Thoracic aorta (tissue), 2 donors: ENCODE measurements around the gene PERM1. TPM values are rescaled to one million over a fixed set of nuclear protein-coding genes. Genes with fewer than 3 reads are reported as not detected.

ENCODE experiments used
- ATAC-seq: fragments of 150-250 bp; one replicate; pipeline ENCODE4 v1.8.0; 2017; ENCODE audit warnings: low read depth; ENCODE audit not compliant: insufficient number of reproducible peaks, low FRiP score
- DNase-seq: peaks from one replicate; pipeline ENCODE4 v3.0.0-alpha.2; 2020; ENCODE audit warnings: low spot score
- H3K27ac ChIP-seq, 2 donors: fragments of 200-600 bp; sonication (generic); 1 replicate in 1 of 2; 2 replicates in 1 of 2; pipeline ENCODE4 v1.5.1; 2016; ENCODE audit warnings: mild to moderate bottlenecking in 2 of 2, moderate library complexity in 2 of 2
- H3K27me3 ChIP-seq: fragments of 200-600 bp; sonication (generic); replicated peaks from 2 replicates; pipeline ENCODE4 v1.6.0; 2016; ENCODE audit warnings: mild to moderate bottlenecking; ENCODE audit not compliant: insufficient read depth
- H3K36me3 ChIP-seq: fragments of 200-600 bp; sonication (generic); one replicate; pipeline ENCODE4 v1.5.1; 2016
- H3K4me1 ChIP-seq, 2 donors: fragments of 200-600 bp; sonication (generic); 1 replicate in 1 of 2; 2 replicates in 1 of 2; pipeline versions ENCODE4 v1.5.1 to v1.6.0; 2016; ENCODE audit warnings: low read depth in 2 of 2, mild to moderate bottlenecking in 1 of 2; ENCODE audit not compliant: control insufficient read depth in 1 of 2
- H3K4me3 ChIP-seq: fragments of 200-600 bp; sonication (generic); 2 replicates; pipeline ENCODE4 v1.5.1; 2016; ENCODE audit warnings: mild to moderate bottlenecking
- H3K9me3 ChIP-seq: fragments of 200-600 bp; sonication (generic); 2 replicates; pipeline ENCODE4 v1.5.1; 2016
- total RNA-seq, 2 donors: library from RNA; depleted of rRNA; stranded (reverse); fragments of >200 nt; gene quantifications; one replicate each; pipeline versions ENCODE4 v1.1.0 to v1.2.3, GENCODE V29; 2016
- TF ChIP-seq, protein P1 (sequence below): fragments of 200-600 bp; sonication (generic); IDR thresholded peaks from one replicate; pipeline ENCODE4 v1.5.1; 2019; ENCODE audit warnings: antibody characterized with exemption

Gene PERM1
- total RNA-seq, 2 donors from 2014 or later: 0.54 to 0.99 TPM

DNA sequence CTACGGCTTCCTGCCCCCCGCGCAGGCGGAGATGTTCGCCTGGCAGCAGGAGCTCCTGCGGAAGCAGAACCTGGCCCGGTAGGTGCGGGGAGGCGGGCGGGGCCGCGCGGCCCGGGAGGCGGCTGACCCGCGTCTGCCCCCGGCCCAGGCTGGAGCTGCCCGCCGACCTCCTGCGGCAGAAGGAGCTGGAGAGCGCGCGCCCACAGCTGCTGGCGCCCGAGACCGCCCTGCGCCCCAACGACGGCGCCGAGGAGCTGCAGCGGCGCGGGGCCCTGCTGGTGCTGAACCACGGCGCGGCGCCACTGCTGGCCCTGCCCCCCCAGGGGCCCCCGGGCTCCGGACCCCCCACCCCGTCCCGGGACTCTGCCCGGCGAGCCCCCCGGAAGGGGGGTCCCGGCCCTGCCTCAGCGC is 39.5 kb downstream of the PERM1 start:
- peak overlapping the region; percentile 66 for H3K4me3 ChIP-seq
- H3K9me3 ChIP-seq: no peaks in the 10 kb centered on the region
- H3K27ac ChIP-seq: no peak overlapping the region
- H3K36me3 ChIP-seq: peaks cover 18% of the 10 kb centered on the region
- DNase-seq: no peak
- ATAC-seq: no peak
- peaks cover 22 to 34% of the 10 kb centered on the region in 2 donors for H3K4me1 ChIP-seq
- H3K27me3 ChIP-seq: peaks cover 6% of the 10 kb centered on the region
- TF ChIP-seq, protein P1, sequence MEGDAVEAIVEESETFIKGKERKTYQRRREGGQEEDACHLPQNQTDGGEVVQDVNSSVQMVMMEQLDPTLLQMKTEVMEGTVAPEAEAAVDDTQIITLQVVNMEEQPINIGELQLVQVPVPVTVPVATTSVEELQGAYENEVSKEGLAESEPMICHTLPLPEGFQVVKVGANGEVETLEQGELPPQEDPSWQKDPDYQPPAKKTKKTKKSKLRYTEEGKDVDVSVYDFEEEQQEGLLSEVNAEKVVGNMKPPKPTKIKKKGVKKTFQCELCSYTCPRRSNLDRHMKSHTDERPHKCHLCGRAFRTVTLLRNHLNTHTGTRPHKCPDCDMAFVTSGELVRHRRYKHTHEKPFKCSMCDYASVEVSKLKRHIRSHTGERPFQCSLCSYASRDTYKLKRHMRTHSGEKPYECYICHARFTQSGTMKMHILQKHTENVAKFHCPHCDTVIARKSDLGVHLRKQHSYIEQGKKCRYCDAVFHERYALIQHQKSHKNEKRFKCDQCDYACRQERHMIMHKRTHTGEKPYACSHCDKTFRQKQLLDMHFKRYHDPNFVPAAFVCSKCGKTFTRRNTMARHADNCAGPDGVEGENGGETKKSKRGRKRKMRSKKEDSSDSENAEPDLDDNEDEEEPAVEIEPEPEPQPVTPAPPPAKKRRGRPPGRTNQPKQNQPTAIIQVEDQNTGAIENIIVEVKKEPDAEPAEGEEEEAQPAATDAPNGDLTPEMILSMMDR: no peak

- H3K4me1 ChIP-seq: peaks cover 22 to 34% of the 10 kb centered on the region in 2 donors
- no peaks in the 10 kb centered on the region for H3K9me3 ChIP-seq
- DNase-seq (no peak), ATAC-seq (no peak)
- peaks cover 6% of the 10 kb centered on the region for H3K27me3 ChIP-seq
- peak overlapping the region in 1 of 2 donors; percentile 36 for H3K27ac ChIP-seq
- peaks cover 13% of the 10 kb centered on the region for H3K36me3 ChIP-seq
- H3K4me3 ChIP-seq: peak overlapping the region; percentile 66
- TF ChIP-seq, protein P1: no peak
These were observed 40.1 kb downstream of the PERM1 start for GRCh38 chr1:941588-942383.

- H3K9me3 ChIP-seq: no peaks in the 10 kb centered on the region
- H3K27ac ChIP-seq: peak overlapping the region in 1 of 2 donors; percentile 36
- H3K4me3 ChIP-seq: peak overlapping the region; percentile 66
- DNase-seq (no peak), ATAC-seq (no peak)
- H3K27me3 ChIP-seq: peaks cover 6% of the 10 kb centered on the region
- H3K36me3 ChIP-seq: peaks cover 6% of the 10 kb centered on the region
- peaks cover 22 to 34% of the 10 kb centered on the region in 2 donors for H3K4me1 ChIP-seq
- TF ChIP-seq, protein P1: no peak
These were observed 40.8 kb downstream of the PERM1 start for GRCh38 chr1:941015-941587.

DNA sequence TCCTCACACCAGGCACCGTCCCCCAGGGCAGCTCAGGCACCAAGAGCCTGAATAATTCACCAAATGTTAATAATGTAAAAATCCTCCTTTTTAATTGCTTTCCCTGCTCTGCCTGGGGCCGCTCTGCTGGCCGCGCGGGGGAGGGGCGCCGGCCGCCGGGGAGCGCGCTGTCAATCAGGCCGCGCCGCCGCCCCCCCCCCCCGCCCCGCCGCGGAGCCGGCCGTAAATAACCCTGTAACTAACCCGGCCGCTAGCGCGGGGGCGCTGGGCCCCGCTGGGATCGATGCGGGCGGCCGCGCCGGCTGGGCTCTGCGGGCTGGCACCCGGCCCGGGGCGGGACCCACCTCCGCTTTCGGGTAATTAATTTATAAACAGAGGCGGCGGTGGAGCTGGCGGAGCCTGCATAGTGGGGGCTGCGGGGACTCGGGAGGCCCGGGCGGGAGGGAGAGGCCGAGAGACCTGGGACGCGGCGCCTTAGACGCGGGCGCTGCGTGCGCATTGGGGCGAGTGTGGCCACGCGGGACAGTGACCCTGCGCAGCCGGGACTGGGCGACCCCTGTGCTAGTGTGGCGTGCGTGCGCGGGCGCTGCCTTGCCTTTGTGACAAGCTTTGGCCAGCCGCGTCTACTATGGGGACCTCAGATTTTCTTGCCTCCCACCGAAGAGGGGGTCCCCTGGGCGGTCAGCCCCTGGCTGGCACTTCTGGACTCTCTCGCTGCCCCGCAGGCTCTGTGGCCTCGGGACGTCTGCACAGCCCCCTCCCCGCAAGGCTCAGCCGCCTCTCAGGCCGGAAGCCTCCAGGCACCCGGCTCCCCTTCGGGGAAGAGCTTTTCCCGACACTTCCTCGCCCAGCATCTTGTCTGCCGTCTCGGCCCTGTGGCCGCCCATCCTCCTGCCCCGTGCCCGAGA is 41.5 kb downstream of the PERM1 start:
- DNase-seq: no peak
- TF ChIP-seq, protein P1: no peak
- H3K4me3 ChIP-seq: peak overlapping the region; percentile 66
- no peak for ATAC-seq
- H3K36me3 ChIP-seq: peaks cover 4% of the 10 kb centered on the region
- H3K27me3 ChIP-seq: peaks cover 6% of the 10 kb centered on the region
- no peaks in the 10 kb centered on the region for H3K9me3 ChIP-seq
- H3K4me1 ChIP-seq: peaks cover 22 to 34% of the 10 kb centered on the region in 2 donors
- H3K27ac ChIP-seq: peak overlapping the region in 1 of 2 donors; percentile 36
